Astrocyte (in vitro differentiated cells and primary cell): ENCODE results near the gene VCX3A.

Experiments
- EZH2 ChIP-seq: IDR thresholded peaks from 2 replicates; pipeline ENCODE4 v1.6.1; 2012; ENCODE audit warnings: mild to moderate bottlenecking, low read length, inconsistent platforms; ENCODE audit not compliant: insufficient read depth
- TF ChIP-seq, protein P1 (sequence below): IDR thresholded peaks from 2 replicates; pipeline ENCODE4 v1.5.1; 2011; ENCODE audit warnings: low read depth, mild to moderate bottlenecking, inconsistent platforms, low read length, moderate library complexity; ENCODE audit not compliant: insufficient read depth

DNA sequence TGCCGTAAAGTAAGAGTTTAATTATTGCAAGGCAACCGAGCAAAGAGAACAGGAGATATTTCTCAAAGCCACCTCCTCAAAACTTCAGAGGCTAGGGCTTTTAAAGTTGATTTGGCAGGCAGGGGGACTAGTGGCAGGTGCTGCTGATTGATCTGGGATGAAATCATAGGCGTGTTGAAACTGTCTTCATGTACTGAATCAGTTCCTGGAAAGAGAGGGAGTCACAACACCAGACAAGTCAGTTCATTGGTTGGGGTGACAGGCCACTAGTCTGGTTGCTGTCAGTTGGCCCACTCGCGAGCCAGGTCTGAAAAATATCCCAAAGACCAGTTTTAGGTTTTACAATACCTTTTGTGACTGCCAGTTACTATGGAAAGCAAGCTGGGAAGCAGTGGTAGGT is 10.8 kb upstream of the VCX3A start:
- TF ChIP-seq, protein P1, sequence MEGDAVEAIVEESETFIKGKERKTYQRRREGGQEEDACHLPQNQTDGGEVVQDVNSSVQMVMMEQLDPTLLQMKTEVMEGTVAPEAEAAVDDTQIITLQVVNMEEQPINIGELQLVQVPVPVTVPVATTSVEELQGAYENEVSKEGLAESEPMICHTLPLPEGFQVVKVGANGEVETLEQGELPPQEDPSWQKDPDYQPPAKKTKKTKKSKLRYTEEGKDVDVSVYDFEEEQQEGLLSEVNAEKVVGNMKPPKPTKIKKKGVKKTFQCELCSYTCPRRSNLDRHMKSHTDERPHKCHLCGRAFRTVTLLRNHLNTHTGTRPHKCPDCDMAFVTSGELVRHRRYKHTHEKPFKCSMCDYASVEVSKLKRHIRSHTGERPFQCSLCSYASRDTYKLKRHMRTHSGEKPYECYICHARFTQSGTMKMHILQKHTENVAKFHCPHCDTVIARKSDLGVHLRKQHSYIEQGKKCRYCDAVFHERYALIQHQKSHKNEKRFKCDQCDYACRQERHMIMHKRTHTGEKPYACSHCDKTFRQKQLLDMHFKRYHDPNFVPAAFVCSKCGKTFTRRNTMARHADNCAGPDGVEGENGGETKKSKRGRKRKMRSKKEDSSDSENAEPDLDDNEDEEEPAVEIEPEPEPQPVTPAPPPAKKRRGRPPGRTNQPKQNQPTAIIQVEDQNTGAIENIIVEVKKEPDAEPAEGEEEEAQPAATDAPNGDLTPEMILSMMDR: no peak
- TF ChIP-seq EZH2: no peak
